NB4 (cell line): ENCODE results near the gene KL.

Source experiments
- DNase-seq: peaks from one replicate; pipeline ENCODE4 v3.0.0; 2010; ENCODE audit warnings: low read depth
- H3K4me3 ChIP-seq: one replicate; pipeline ENCODE4 v1.5.1; 2011; ENCODE audit warnings: mild to moderate bottlenecking, low read depth, low read length, moderate library complexity
- MYC ChIP-seq: IDR thresholded peaks from 2 replicates; pipeline ENCODE4 v1.6.1; 2011; ENCODE audit warnings: low read depth, low read length
- POLR2A ChIP-seq: IDR thresholded peaks from 2 replicates; pipeline ENCODE4 v1.6.1; 2011; ENCODE audit warnings: mild to moderate bottlenecking; ENCODE audit not compliant: insufficient read length; ENCODE audit errors: extremely low read depth
- TF ChIP-seq, protein P1 (sequence below): IDR thresholded peaks from 2 replicates; pipeline ENCODE4 v1.6.1; 2011; ENCODE audit warnings: low read depth, low read length
- TF ChIP-seq, protein P2 (sequence below): IDR thresholded peaks from one replicate; pipeline ENCODE4 v1.5.1; 2012; ENCODE audit warnings: low read depth, low read length

Gene KL

DNA sequence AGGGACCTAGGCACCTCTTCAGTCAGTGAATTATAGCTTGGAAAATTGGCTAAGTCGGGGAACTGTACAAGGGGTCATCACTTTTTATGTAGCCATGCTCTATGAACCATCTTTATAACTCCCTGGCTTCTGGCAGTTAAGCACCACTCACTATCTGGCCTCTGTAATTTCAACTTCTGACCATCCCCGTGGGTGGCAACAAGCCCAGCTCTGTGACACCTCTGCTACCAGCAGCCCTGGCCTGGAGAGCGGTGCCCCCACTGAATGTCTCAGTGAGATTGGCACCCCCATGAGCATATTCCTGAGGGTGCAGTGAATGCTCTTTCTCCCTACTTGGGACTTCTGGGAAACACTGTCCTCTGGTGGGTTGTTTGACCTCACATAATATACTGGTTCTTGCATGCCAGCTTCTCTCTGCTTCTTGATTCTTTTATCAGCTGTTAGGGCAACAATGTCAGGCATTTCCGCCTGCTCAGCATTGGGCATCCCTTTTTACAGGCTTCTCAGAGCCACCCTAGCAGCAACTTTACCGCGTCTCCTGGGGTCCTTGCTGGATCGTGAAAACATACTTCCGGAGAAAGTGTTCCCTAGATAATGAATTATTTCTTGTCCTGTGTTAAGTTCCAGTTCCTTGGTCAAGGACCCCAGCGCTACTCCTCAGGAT lies 10.4 kb downstream of the KL start:
- DNase-seq = no peak
- TF ChIP-seq, protein P1, sequence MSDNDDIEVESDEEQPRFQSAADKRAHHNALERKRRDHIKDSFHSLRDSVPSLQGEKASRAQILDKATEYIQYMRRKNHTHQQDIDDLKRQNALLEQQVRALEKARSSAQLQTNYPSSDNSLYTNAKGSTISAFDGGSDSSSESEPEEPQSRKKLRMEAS = no peak
- TF ChIP-seq, protein P2, sequence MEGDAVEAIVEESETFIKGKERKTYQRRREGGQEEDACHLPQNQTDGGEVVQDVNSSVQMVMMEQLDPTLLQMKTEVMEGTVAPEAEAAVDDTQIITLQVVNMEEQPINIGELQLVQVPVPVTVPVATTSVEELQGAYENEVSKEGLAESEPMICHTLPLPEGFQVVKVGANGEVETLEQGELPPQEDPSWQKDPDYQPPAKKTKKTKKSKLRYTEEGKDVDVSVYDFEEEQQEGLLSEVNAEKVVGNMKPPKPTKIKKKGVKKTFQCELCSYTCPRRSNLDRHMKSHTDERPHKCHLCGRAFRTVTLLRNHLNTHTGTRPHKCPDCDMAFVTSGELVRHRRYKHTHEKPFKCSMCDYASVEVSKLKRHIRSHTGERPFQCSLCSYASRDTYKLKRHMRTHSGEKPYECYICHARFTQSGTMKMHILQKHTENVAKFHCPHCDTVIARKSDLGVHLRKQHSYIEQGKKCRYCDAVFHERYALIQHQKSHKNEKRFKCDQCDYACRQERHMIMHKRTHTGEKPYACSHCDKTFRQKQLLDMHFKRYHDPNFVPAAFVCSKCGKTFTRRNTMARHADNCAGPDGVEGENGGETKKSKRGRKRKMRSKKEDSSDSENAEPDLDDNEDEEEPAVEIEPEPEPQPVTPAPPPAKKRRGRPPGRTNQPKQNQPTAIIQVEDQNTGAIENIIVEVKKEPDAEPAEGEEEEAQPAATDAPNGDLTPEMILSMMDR = no peak
- no peak for TF ChIP-seq POLR2A
- no peak for TF ChIP-seq MYC
- no peak overlapping the region for H3K4me3 ChIP-seq

DNA sequence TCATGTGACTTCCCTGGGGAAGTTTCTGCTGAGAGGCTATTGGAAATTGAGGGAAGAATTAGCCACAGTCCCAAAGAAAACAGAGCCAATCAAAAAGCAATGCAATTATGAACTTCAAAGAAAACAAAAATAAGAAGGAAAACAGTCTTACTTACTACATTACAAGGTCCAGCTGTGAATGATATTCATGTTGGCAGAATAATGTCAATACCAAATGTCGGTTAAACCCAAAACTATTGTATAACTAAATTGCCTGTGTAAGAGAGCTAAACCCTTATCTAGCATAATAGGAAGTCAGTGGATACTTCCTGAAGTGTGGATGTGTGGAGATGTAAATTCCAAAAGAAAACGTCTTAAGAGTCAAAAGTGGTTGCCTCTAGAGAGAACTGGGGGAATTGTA lies 12.4 kb downstream of the KL start:
- no peak for DNase-seq
- TF ChIP-seq, protein P1 = no peak
- TF ChIP-seq, protein P2 = no peak
- TF ChIP-seq MYC (no peak), POLR2A (no peak)
- H3K4me3 ChIP-seq = no peak overlapping the region

DNA sequence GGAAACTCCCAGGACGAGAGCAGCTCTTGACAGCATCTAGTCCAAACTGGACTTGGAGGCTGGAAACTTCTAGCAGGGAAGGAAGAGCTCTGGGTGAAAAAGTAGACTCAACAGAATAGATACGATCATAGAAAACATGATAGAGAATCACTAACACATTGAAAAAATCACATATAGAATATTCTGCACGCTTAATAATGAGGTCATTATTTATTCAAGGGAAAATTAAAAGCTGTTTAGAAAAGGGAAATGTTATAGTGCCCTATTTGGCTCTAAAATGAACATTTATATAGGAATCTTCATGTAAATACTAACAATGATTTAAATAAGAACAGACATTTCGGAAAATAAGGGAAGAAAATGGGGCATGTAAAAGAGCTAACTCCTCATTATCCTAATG lies 15.1 kb downstream of the KL start:
- no peak overlapping the region for H3K4me3 ChIP-seq
- TF ChIP-seq, protein P2 = no peak
- DNase-seq = no peak

DNA sequence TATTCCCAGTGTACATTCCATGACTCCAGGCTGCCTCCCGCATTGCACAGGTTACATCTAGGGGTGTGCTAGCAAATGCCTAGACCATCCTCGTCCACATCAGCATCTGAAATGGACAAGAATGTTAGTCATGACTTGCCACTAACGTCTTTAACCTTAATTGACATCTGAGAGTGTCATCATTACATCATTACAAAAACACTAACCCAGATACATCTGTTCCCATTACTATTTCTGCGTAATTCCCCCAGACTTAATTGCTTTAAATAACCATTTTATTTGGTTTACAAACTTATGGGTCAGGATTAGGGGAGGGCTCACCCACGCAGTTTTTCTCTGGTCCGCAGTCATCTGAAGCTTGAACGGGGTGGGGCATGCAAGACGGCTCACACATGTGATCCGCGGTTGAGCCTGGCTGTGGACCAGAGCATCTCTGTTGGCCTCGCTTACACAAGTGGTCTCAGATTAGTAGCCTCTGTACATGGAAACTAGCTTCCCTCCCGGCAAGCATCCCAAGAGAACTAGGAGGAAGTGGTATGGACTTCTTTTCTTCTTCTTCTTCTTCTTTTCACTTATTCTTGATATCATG lies 15.9 kb downstream of the KL start:
- no peak for DNase-seq
- H3K4me3 ChIP-seq = no peak overlapping the region
- TF ChIP-seq, protein P2 = no peak
- no peak for TF ChIP-seq MYC
- no peak for TF ChIP-seq POLR2A

DNA sequence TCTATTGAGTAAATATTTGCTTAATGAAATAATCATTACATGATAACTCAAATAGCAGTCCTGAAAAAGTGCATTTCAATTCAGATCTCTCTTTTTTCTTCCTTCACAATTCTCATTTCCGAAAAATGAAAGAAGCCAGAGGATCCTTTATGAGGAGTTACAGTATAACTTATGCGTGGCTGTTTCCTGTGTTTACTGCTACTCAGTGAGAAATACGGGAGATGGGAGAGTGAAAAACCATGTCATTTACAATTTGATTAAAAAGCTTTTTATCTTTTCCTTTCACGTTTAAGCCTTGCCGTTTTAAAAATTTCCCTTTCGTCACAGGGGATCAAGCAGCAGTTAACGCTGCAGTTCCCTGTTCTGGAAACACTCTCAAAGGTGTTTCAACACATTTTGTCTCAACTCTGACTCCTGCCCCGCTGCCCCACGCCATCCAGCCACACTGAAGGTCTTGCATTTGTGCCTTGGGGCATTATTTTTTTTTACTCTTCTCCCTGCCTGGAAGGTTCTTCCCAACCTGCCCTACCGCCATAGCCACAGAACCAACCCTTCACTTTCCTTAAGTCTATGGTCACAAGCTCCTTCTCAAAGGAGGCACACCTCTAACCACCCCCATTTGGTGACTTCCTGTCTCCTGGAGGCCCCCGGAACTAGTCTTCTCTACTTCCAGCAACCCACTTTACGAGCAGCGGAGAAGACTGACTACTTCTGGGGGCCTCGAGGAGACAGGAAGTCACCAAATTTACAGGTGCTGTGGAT lies 17.0 kb downstream of the KL start:
- TF ChIP-seq, protein P2 = no peak
- no peak for TF ChIP-seq MYC
- no peak for TF ChIP-seq POLR2A
- TF ChIP-seq, protein P1 = no peak
- H3K4me3 ChIP-seq = no peak overlapping the region
- DNase-seq = peak; percentile 41

DNA sequence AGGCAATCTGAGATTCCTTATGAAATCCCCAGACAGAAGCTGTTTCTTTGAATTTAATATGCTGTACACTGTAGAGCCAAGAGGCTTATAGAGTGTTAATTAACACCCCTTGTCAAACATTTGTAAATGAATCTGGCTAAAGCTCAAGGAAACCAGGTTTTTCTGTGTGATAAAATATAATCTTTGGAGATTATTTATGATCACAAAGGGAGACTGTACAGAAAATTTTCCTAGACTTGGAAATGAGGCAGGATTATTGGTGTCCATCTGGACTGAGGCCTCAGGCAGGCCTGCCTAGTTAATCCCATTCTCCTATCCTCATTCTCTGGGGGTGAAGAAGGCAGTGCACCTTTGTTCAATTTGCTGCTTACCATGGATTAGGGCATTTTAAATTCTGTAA lies 17.8 kb downstream of the KL start:
- DNase-seq = no peak
- no peak for TF ChIP-seq POLR2A
- no peak for TF ChIP-seq MYC
- TF ChIP-seq, protein P1 = no peak
- TF ChIP-seq, protein P2 = no peak
- H3K4me3 ChIP-seq = no peak overlapping the region
